Measurements from ENCODE around the gene SAC3D1. TPM values are rescaled to one million over a fixed set of nuclear protein-coding genes. Genes with fewer than 3 reads are reported as not detected.
A peak's percentile ranks its signal among the peaks of the same experiment; 100 is the strongest.

SAC3D1 gene
- total and polyA plus RNA-seq, 9 of the 15 experiments (the other 6 are each of a cell fraction or from before 2014, with no cell fraction given) = 0.20 to 35.2 (median 5.8) TPM

GRCh38 chr11:65083834-65084597 lies 43.0 kb downstream of the SAC3D1 start, which contains the start of the genes CDCA5 and ZFPL1 (continued):
- no peak for TF ChIP-seq E4F1 (CRISPR knock-in tag; IDR thresholded peaks at IDR 0.05; ENCODE audit: borderline replicate concordance)
- TF ChIP-seq ZNF212 (CRISPR knock-in tag; IDR thresholded peaks at IDR 0.05) = 0 out of 2 replicates have a peak, but pooled peaks have one; percentile 55
- no peak for TF ChIP-seq HNRNPL (IDR thresholded peaks at IDR 0.05; ENCODE audit: low read depth, low read length)
- TF ChIP-seq NR0B1 (IDR thresholded peaks at IDR 0.05; ENCODE audit: partially characterized antibody) = no peak
- TF ChIP-seq EGR1 (conservative IDR thresholded peaks at IDR 0.05) = peak; percentile 66
- TF ChIP-seq CTCFL (IDR thresholded peaks at IDR 0.05; ENCODE audit: borderline replicate concordance, insufficient read depth, low read depth, low read length, poor library complexity, severe bottlenecking) = no peak
- no peak for TF ChIP-seq ZNF592 (IDR thresholded peaks at IDR 0.05)
- TF ChIP-seq RCOR1 (IDR thresholded peaks at IDR 0.05; ENCODE audit: borderline replicate concordance in 1 of 2, low read depth in 2 of 2, low read length in 2 of 2) = peak in 1 of 2 experiments; percentile 28; a peak in 1 of 4 replicates
- TF ChIP-seq ZNF121 (CRISPR knock-in tag; conservative IDR thresholded peaks at IDR 0.05) = no peak
- TF ChIP-seq SIN3B (IDR thresholded peaks at IDR 0.05; ENCODE audit: low read depth) = peak; percentile 95
- peak; percentile 11 to 18; a peak in 1 of 4 replicates for TF ChIP-seq TEAD1 (CRISPR knock-in tag; IDR thresholded peaks at IDR 0.05)
- TF ChIP-seq CC2D1A (IDR thresholded peaks at IDR 0.05) = no peak
- no peak for TF ChIP-seq SIRT6 (IDR thresholded peaks at IDR 0.05; ENCODE audit: low read depth, low read length)
- TF ChIP-seq SAP30 (IDR thresholded peaks at IDR 0.05; ENCODE audit: borderline replicate concordance, insufficient read depth, low read depth, low read length, poor library complexity, severe bottlenecking) = peak; percentile 99
- no peak for TF ChIP-seq PCBP2 (IDR thresholded peaks at IDR 0.05; ENCODE audit: low read depth, low read length, poor library complexity, severe bottlenecking)
- TF ChIP-seq NELFE (IDR thresholded peaks at IDR 0.05; ENCODE audit: insufficient read depth, insufficient read length) = no peak
